ENCODE results near the gene PJVK.
"Not testable (repeated sequence)": the region's sequence is repeated elsewhere in the genome, so short reads cannot be mapped to it uniquely, and the experiment has no call there.

Gene PJVK

GRCh38 chr2:178450774-178451525, at the start of gene PJVK, which contains the start of gene PRKRA:
PJVK (plus strand) TSS chr2:178451378; CDS start chr2:178453410, 2,032 bp downstream.
PRKRA (minus strand) TSS chr2:178451175; CDS start chr2:178451030, 145 bp downstream.
- DNase-seq (ENCODE audit: low read depth): peak; percentile 95

- DNase-seq (ENCODE audit: low read depth): no peak
These were observed 49.2 kb upstream of the PJVK start for GRCh38 chr2:178401994-178402437.

- no peak for DNase-seq (ENCODE audit: low read depth)
These were observed 47.4 kb upstream of the PJVK start for GRCh38 chr2:178403671-178404306.

- DNase-seq (ENCODE audit: low read depth): peak; percentile 62
These were observed 46.8 kb upstream of the PJVK start for GRCh38 chr2:178404368-178404767.

- DNase-seq (ENCODE audit: low read depth): no peak
These were observed 41.9 kb upstream of the PJVK start for GRCh38 chr2:178409261-178409660.

GRCh38 chr2:178412047-178412446, 39.1 kb upstream of the PJVK start:
- DNase-seq (ENCODE audit: low read depth): no peak

GRCh38 chr2:178412453-178412852, 38.7 kb upstream of the PJVK start:
- DNase-seq (ENCODE audit: low read depth): not testable (repeated sequence)

- peak; percentile 42 for DNase-seq (ENCODE audit: low read depth)
These were observed 37.5 kb upstream of the PJVK start for GRCh38 chr2:178413472-178414265.

- DNase-seq (ENCODE audit: low read depth): peak; percentile 93
These were observed 36.6 kb upstream of the PJVK start for GRCh38 chr2:178414266-178415247.

GRCh38 chr2:178415979-178416378, 35.2 kb upstream of the PJVK start:
- no peak for DNase-seq (ENCODE audit: low read depth)

GRCh38 chr2:178417916-178418315, 33.3 kb upstream of the PJVK start:
- no peak for DNase-seq (ENCODE audit: low read depth)

GRCh38 chr2:178418426-178418825, 32.8 kb upstream of the PJVK start:
- no peak for DNase-seq (ENCODE audit: low read depth)

- DNase-seq (ENCODE audit: low read depth): no peak
These were observed 32.1 kb upstream of the PJVK start for GRCh38 chr2:178419123-178419522.

GRCh38 chr2:178420463-178420999, 30.6 kb upstream of the PJVK start:
- no peak for DNase-seq (ENCODE audit: low read depth)

GRCh38 chr2:178422097-178422496, 29.1 kb upstream of the PJVK start:
- no peak for DNase-seq (ENCODE audit: low read depth)

- not testable (repeated sequence) for DNase-seq (ENCODE audit: low read depth)
These were observed 27.4 kb upstream of the PJVK start for GRCh38 chr2:178423746-178424145.

GRCh38 chr2:178425255-178425827, 25.8 kb upstream of the PJVK start:
- DNase-seq (ENCODE audit: low read depth): no peak

- DNase-seq (ENCODE audit: low read depth): no peak
These were observed 24.8 kb upstream of the PJVK start for GRCh38 chr2:178426388-178426787.

- no peak for DNase-seq (ENCODE audit: low read depth)
These were observed 23.7 kb upstream of the PJVK start for GRCh38 chr2:178427458-178427857.

- DNase-seq (ENCODE audit: low read depth): no peak
These were observed 22.8 kb upstream of the PJVK start for GRCh38 chr2:178428396-178428806.

GRCh38 chr2:178429336-178429735, 21.8 kb upstream of the PJVK start:
- no peak for DNase-seq (ENCODE audit: low read depth)
